Astrocyte (in vitro differentiated cells and primary cell): ENCODE results near the gene SRPK1. TPM values are rescaled to one million over a fixed set of nuclear protein-coding genes. Genes with fewer than 3 reads are reported as not detected.

Experiments
- DNase-seq: peaks from one replicate; pipeline ENCODE4 v3.0.0-alpha.2; 2010; ENCODE audit warnings: low read depth
- FAIRE-seq: peaks from 2 replicates; lab custom pipeline; 2011; peaks lifted over from hg19 to GRCh38; lab: Jason Lieb, UNC
- H2AFZ ChIP-seq: 2 replicates; pipeline ENCODE4 v1.6.0; 2012; ENCODE audit warnings: low read depth, low read length, inconsistent platforms
- H3K27ac ChIP-seq: 2 replicates; pipeline ENCODE4 v1.5.1; 2011; ENCODE audit warnings: low read depth, low read length, inconsistent platforms
- H3K27me3 ChIP-seq: 2 replicates; pipeline ENCODE4 v1.6.0; 2011; ENCODE audit warnings: low read length, inconsistent platforms; ENCODE audit not compliant: insufficient read depth
- H3K36me3 ChIP-seq: 2 replicates; pipeline ENCODE4 v1.5.1; 2011; ENCODE audit warnings: low read length, inconsistent platforms; ENCODE audit not compliant: insufficient read depth
- H3K4me1 ChIP-seq: 2 replicates; pipeline ENCODE4 v1.5.1; 2011; ENCODE audit warnings: low read length, inconsistent platforms; ENCODE audit not compliant: insufficient read depth
- H3K4me2 ChIP-seq: 2 replicates; pipeline ENCODE4 v1.6.0; 2012; ENCODE audit warnings: low read length, inconsistent platforms
- H3K4me3 ChIP-seq: 2 replicates; pipeline ENCODE4 v1.5.1; 2011; ENCODE audit warnings: low read depth, mild to moderate bottlenecking, low read length, inconsistent platforms; ENCODE audit not compliant: insufficient read depth
- H3K79me2 ChIP-seq: 2 replicates; pipeline ENCODE4 v1.6.0; 2012; ENCODE audit warnings: mild to moderate bottlenecking, low read length, inconsistent platforms; ENCODE audit not compliant: insufficient read depth
- H3K9ac ChIP-seq: 2 replicates; pipeline ENCODE4 v1.6.0; 2012; ENCODE audit warnings: mild to moderate bottlenecking, low read length, inconsistent platforms
- H3K9me3 ChIP-seq: 2 replicates; pipeline ENCODE4 v1.5.1; 2012; ENCODE audit warnings: low read depth, mild to moderate bottlenecking, low read length, inconsistent platforms; ENCODE audit not compliant: insufficient read depth
- H4K20me1 ChIP-seq: 2 replicates; pipeline ENCODE4 v1.6.0; 2012; ENCODE audit warnings: low read length, inconsistent platforms; ENCODE audit not compliant: insufficient read depth
- H3K27ac Mint-ChIP-seq: one replicate; pipeline ENCODE4 v1.8.0; 2021; ENCODE audit warnings: mild to moderate bottlenecking, mixed read lengths; ENCODE audit not compliant: unreplicated experiment
- H3K27me3 Mint-ChIP-seq: one replicate; pipeline ENCODE4 v1.8.0; 2021; ENCODE audit warnings: low read depth, mixed read lengths; ENCODE audit not compliant: unreplicated experiment
- H3K36me3 Mint-ChIP-seq: one replicate; pipeline ENCODE4 v1.8.0; 2021; ENCODE audit warnings: low read depth, mixed read lengths; ENCODE audit not compliant: unreplicated experiment
- H3K4me1 Mint-ChIP-seq: one replicate; pipeline ENCODE4 v1.8.0; 2021; ENCODE audit warnings: low read depth, mixed read lengths; ENCODE audit not compliant: unreplicated experiment
- H3K4me3 Mint-ChIP-seq: one replicate; pipeline ENCODE4 v1.8.0; 2021; ENCODE audit warnings: mild to moderate bottlenecking, moderate library complexity, mixed read lengths; ENCODE audit not compliant: unreplicated experiment
- H3K9me3 Mint-ChIP-seq: one replicate; pipeline ENCODE4 v1.8.0; 2021; ENCODE audit warnings: mild to moderate bottlenecking, mixed read lengths; ENCODE audit not compliant: unreplicated experiment
- EZH2 ChIP-seq: IDR thresholded peaks from 2 replicates; pipeline ENCODE4 v1.6.1; 2012; ENCODE audit warnings: mild to moderate bottlenecking, low read length, inconsistent platforms; ENCODE audit not compliant: insufficient read depth
- total RNA-seq: library from RNA; stranded (reverse); gene quantifications from 2 replicates; pipeline ENCODE4 v1.2.1, GENCODE V29; 2021
- TF ChIP-seq, protein P1 (sequence below): IDR thresholded peaks from 2 replicates; pipeline ENCODE4 v1.5.1; 2011; ENCODE audit warnings: low read depth, mild to moderate bottlenecking, inconsistent platforms, low read length, moderate library complexity; ENCODE audit not compliant: insufficient read depth

Gene SRPK1
- total RNA-seq, 1 donor from 2014 or later, result 58.6 TPM

DNA sequence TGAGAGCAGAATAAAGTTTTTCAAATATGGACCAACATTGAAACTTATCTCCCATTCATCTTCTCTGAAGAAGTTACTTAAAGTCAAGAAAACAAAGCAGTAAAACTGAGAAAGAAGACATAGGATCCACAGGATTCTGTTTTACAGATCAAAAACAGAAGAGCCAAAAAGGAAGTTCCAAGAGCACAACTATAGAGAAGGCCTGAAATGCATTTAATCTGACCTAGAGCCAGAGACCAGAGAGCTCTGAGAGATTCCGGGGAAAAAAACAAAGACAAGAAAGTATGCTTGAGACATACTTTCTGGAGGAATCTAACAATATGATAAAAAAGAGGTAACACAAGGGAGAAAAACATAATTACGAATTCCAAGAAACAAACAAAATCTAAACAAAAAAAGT lies 26.1 kb downstream of the SRPK1 start:
- H3K9me3 ChIP-seq, result no peaks in the 10 kb centered on the region
- no peaks in the 10 kb centered on the region for H3K4me1 ChIP-seq
- peaks cover 17% of the 10 kb centered on the region for H3K36me3 Mint-ChIP-seq
- H3K9me3 Mint-ChIP-seq, result no peaks in the 10 kb centered on the region
- H3K4me3 Mint-ChIP-seq, result peak overlapping the region; percentile 69
- H3K4me2 ChIP-seq, result no peak overlapping the region
- FAIRE-seq, result no peak
- no peaks in the 10 kb centered on the region for H3K36me3 ChIP-seq
- no peak overlapping the region for H3K27ac ChIP-seq
- TF ChIP-seq, protein P1, sequence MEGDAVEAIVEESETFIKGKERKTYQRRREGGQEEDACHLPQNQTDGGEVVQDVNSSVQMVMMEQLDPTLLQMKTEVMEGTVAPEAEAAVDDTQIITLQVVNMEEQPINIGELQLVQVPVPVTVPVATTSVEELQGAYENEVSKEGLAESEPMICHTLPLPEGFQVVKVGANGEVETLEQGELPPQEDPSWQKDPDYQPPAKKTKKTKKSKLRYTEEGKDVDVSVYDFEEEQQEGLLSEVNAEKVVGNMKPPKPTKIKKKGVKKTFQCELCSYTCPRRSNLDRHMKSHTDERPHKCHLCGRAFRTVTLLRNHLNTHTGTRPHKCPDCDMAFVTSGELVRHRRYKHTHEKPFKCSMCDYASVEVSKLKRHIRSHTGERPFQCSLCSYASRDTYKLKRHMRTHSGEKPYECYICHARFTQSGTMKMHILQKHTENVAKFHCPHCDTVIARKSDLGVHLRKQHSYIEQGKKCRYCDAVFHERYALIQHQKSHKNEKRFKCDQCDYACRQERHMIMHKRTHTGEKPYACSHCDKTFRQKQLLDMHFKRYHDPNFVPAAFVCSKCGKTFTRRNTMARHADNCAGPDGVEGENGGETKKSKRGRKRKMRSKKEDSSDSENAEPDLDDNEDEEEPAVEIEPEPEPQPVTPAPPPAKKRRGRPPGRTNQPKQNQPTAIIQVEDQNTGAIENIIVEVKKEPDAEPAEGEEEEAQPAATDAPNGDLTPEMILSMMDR, result no peak
- TF ChIP-seq EZH2, result no peak
- no peaks in the 10 kb centered on the region for H3K27me3 Mint-ChIP-seq
- H3K4me3 ChIP-seq, result no peak overlapping the region
- H3K79me2 ChIP-seq, result peaks cover 96% of the 10 kb centered on the region
- H4K20me1 ChIP-seq, result peaks cover 53% of the 10 kb centered on the region
- H3K27me3 ChIP-seq, result no peaks in the 10 kb centered on the region
- H3K4me1 Mint-ChIP-seq, result peaks cover 30% of the 10 kb centered on the region
- H2AFZ ChIP-seq, result no peak overlapping the region
- H3K27ac Mint-ChIP-seq, result peak overlapping the region; percentile 92
- no peak for DNase-seq
- H3K9ac ChIP-seq, result no peak overlapping the region

DNA sequence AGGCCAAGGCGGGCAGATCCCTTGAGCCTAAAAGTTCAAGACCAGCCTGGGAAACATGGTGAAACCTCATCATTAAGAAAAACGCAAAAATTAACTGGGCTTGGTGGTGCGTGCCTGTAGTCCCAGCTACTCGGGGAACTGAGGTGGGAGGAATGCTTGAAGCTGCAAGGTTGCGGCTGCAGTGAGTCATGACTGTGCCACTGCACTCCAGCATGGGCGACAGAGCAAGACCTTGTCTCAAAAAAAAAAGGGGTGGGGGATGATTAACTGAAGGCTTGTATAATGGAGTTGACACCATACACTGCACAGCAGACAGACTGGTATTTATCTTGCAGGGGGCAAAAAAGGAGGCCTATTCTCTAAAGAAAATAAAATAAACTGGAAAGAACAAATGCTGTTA lies 27.7 kb downstream of the SRPK1 start:
- Mint-ChIP-seq H3K4me1 (peaks cover 30% of the 10 kb centered on the region), H3K27me3 (no peaks in the 10 kb centered on the region), H3K27ac (peak overlapping the region; percentile 83), H3K36me3 (peaks cover 13% of the 10 kb centered on the region), H3K4me3 (peak overlapping the region; percentile 35), H3K9me3 (no peaks in the 10 kb centered on the region)
- no peaks in the 10 kb centered on the region for H3K27me3 ChIP-seq
- peaks cover 81% of the 10 kb centered on the region for H3K79me2 ChIP-seq
- peak overlapping the region; percentile 36 for H3K4me2 ChIP-seq
- peaks cover 4% of the 10 kb centered on the region for H3K36me3 ChIP-seq
- peak; percentile 51 for DNase-seq
- H3K27ac ChIP-seq, result no peak overlapping the region
- no peak overlapping the region for H3K4me3 ChIP-seq
- no peaks in the 10 kb centered on the region for H3K4me1 ChIP-seq
- H3K9ac ChIP-seq, result no peak overlapping the region
- peaks cover 43% of the 10 kb centered on the region for H4K20me1 ChIP-seq
- no peak for FAIRE-seq
- TF ChIP-seq EZH2, result no peak
- TF ChIP-seq, protein P1, result no peak
- no peaks in the 10 kb centered on the region for H3K9me3 ChIP-seq
- no peak overlapping the region for H2AFZ ChIP-seq

DNA sequence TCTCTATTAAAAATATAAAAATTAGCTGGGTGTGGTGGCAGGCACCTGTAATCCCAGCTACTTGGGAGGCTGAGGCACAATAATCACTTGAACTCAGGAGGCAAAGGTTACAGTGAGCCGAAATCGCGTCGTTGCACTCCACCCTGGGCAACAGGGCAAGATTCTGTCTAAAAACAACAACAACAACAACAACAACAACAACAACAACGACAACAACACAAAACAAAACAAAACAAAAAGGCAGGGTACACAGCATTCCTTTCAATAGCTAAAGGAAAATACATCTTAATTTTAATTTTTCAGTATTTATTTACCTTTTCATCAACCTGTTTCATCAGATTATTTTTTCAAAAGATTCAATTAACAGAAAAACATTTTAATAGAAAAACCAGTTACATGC lies 28.4 kb downstream of the SRPK1 start:
- no peak for TF ChIP-seq EZH2
- TF ChIP-seq, protein P1, result no peak
- Histone ChIP-seq H3K9ac (no peak overlapping the region), H3K27me3 (no peaks in the 10 kb centered on the region), H3K4me3 (no peak overlapping the region), H3K4me1 (no peaks in the 10 kb centered on the region), H3K27ac (no peak overlapping the region), H3K9me3 (no peaks in the 10 kb centered on the region), H3K79me2 (peaks cover 73% of the 10 kb centered on the region), H3K4me2 (no peak overlapping the region), H3K36me3 (peaks cover 10% of the 10 kb centered on the region), H4K20me1 (peaks cover 39% of the 10 kb centered on the region), H2AFZ (no peak overlapping the region)
- Mint-ChIP-seq H3K9me3 (no peaks in the 10 kb centered on the region), H3K27me3 (no peaks in the 10 kb centered on the region), H3K36me3 (peaks cover 10% of the 10 kb centered on the region), H3K4me1 (peaks cover 30% of the 10 kb centered on the region), H3K27ac (peak overlapping the region; percentile 34), H3K4me3 (no peak overlapping the region)
- FAIRE-seq, result no peak
- DNase-seq, result no peak
